ENCODE data around the gene UBLCP1.

The UBLCP1 gene

GRCh38 chr5:159330131-159330800 is 67.2 kb downstream of the UBLCP1 start, which contains the start of gene IL12B (continued):
- no peak for TF ChIP-seq ZNF274 (IDR thresholded peaks at IDR 0.05; ENCODE audit: low read length)
- no peak for TF ChIP-seq ZNF274 (tag by site-specific recombination; IDR thresholded peaks at IDR 0.05; ENCODE audit: borderline replicate concordance)
- no peak for TF ChIP-seq ZNF24 (tag by site-specific recombination; IDR thresholded peaks at IDR 0.05)

DNA sequence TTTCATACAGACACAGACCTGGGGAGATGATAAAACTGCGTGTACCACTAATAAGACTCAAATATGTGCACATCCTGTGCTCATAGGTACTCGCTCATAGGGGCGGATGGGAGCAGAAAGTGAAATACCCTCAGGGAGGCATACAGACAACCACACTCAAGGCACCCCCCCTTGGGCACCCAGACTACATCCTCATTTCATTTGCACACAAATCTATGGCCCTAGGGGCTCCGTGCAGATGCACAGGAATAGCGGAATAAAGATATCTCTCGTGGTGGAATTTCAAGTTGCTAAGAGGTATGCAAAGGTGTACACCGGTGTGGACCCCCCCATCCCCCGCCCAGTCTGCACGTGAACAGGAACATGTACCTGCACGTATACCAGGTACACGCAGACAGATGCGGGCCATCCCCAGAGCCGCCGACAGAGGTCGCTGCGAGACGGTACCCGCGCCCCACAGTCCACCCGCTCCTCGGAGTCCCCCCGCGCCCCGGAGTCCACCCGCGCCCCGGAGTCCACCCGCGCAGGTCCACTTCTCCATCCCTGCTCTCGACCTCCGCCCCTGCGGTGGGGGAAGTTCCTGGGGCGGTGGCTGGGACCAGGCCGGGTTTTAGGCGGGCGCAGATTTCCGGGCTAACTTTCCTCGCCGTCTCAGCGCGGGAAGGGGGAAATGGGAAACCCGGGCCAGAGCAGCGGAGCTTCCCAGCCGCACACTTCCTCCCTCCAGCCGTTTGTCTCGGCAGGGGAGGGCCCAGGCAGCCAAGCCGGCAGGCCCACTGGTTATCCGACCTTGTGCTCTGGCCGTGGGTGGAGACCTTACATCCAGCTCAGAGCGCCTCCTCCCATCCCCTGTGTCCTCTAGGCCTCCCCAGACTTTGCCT is 68.2 kb downstream of the UBLCP1 start:
- H3K36me3 ChIP-seq (ENCODE audit: control insufficient read depth in 2 of 2, insufficient read depth in 1 of 2, low read length in 2 of 2): no peaks in the 10 kb centered on the region
- H3K4me3 ChIP-seq (ENCODE audit: low read depth, low read length): peak overlapping the region; percentile 63
- H3K4me1 ChIP-seq (ENCODE audit: control insufficient read depth, insufficient read depth, low read length): peaks cover 3% of the 10 kb centered on the region; the same call in 1 of the 2 replicates
- H3K27ac ChIP-seq (ENCODE audit: extremely low read depth, low read depth, low read length): peak overlapping the region; percentile 70
- H3K9me3 ChIP-seq (ENCODE audit: control insufficient read depth, insufficient read depth, low read depth, low read length): no peaks in the 10 kb centered on the region
- CTCF ChIA-PET: interaction anchor here (0.6 to 2.6 kb wide), 17 partner anchors 8 to 592 kb away, joined by 3 to 22 read pairs (median 4); no protein-coding TSS in a partner anchor
- POLR2A ChIA-PET: interaction anchor here (0.7 to 1.6 kb wide), 3 partner anchors 10 to 111 kb away, joined by 3 to 8 read pairs (median 3); no protein-coding TSS in a partner anchor
- TF ChIP-seq ZNF341 (tag by site-specific recombination; IDR thresholded peaks at IDR 0.05; ENCODE audit: low read depth) (peak; percentile 88), REPIN1 (tag by site-specific recombination; IDR thresholded peaks at IDR 0.05; ENCODE audit: low read depth) (no peak), ZNF362 (tag by site-specific recombination; IDR thresholded peaks at IDR 0.05) (no peak), GLIS2 (tag by site-specific recombination; IDR thresholded peaks at IDR 0.05) (no peak; the same call in 1 of the 2 replicates), ZBTB6 (tag by site-specific recombination; IDR thresholded peaks at IDR 0.05) (no peak), ZNF24 (tag by site-specific recombination; IDR thresholded peaks at IDR 0.05) (no peak; the same call in 1 of the 2 replicates), ZNF654 (tag by site-specific recombination; IDR thresholded peaks at IDR 0.05; ENCODE audit: low read depth) (peak; percentile 49), SCRT1 (tag by site-specific recombination; IDR thresholded peaks at IDR 0.05; ENCODE audit: borderline replicate concordance) (no peak), ZNF76 (tag by site-specific recombination; IDR thresholded peaks at IDR 0.05; ENCODE audit: borderline replicate concordance, low read depth) (peak; percentile 66; the same call in 1 of the 2 replicates), ZNF555 (tag by site-specific recombination; conservative IDR thresholded peaks at IDR 0.05) (no peak), YY2 (tag by site-specific recombination; IDR thresholded peaks at IDR 0.05) (no peak), ZNF174 (tag by site-specific recombination; IDR thresholded peaks at IDR 0.05) (no peak), ZNF660 (tag by site-specific recombination; IDR thresholded peaks at IDR 0.05) (peak; percentile 58), ZNF354C (tag by site-specific recombination; IDR thresholded peaks at IDR 0.05; ENCODE audit: borderline replicate concordance, low read depth) (no peak), HOXA7 (CRISPR knock-in tag; IDR thresholded peaks at IDR 0.05; ENCODE audit: borderline replicate concordance) (no peak), SP7 (tag by site-specific recombination; IDR thresholded peaks at IDR 0.05) (peak; percentile 57), ZNF214 (tag by site-specific recombination; IDR thresholded peaks at IDR 0.05; ENCODE audit: borderline replicate concordance) (no peak), ZNF621 (tag by site-specific recombination; IDR thresholded peaks at IDR 0.05) (no peak), PBX3 (CRISPR knock-in tag; IDR thresholded peaks at IDR 0.05) (no peak), ZNF548 (tag by site-specific recombination; IDR thresholded peaks at IDR 0.05) (no peak), YY1 (tag by site-specific recombination; IDR thresholded peaks at IDR 0.05) (no peak), MZF1 (tag by site-specific recombination; IDR thresholded peaks at IDR 0.05; ENCODE audit: borderline replicate concordance) (no peak), ZSCAN23 (tag by site-specific recombination; IDR thresholded peaks at IDR 0.05) (0 out of 2 replicates have a peak, but pooled peaks have one; percentile 31), ZNF560 (tag by site-specific recombination; IDR thresholded peaks at IDR 0.05; ENCODE audit: borderline replicate concordance) (no peak), ZNF140 (tag by site-specific recombination; IDR thresholded peaks at IDR 0.05) (no peak), ZNF843 (tag by site-specific recombination; IDR thresholded peaks at IDR 0.05) (0 out of 2 replicates have a peak, but pooled peaks have one; percentile 14), ZNF624 (tag by site-specific recombination; IDR thresholded peaks at IDR 0.05) (no peak), ZNF777 (tag by site-specific recombination; IDR thresholded peaks at IDR 0.05; ENCODE audit: borderline replicate concordance) (peak; percentile 78), ZIC2 (tag by site-specific recombination; IDR thresholded peaks at IDR 0.05) (0 out of 2 replicates have a peak, but pooled peaks have one; percentile 57), ZNF544 (tag by site-specific recombination; IDR thresholded peaks at IDR 0.05) (no peak), ZNF600 (tag by site-specific recombination; IDR thresholded peaks at IDR 0.05) (peak; percentile 88)
